GM12878 (cell line): Measurements from ENCODE around the gene SMIM20. TPM values are rescaled to one million over a fixed set of nuclear protein-coding genes. Genes with fewer than 3 reads are reported as not detected.

Experiments used
- ATAC-seq: fragments of 200-7000 bp; cut with Tn5 transposase; 3 replicates; pipeline ENCODE4 v1.9.1; 2020; ENCODE audit warnings: mild to moderate bottlenecking, moderate library complexity
- BruUV-seq: library from RNA; stranded (reverse); fragments of 400-500 nt; replicated peaks from 2 replicates; lab custom pipeline; 2021; lab: Mats Ljungman, UMichigan
- CTCF ChIA-PET: fragments of 300-600 bp; sonication (Branson Sonifier 250); formaldehyde crosslinking; extraction: SDS; loops from one replicate; lab custom pipeline; 2021; ENCODE audit warnings: inconsistent platforms; lab: Yijun Ruan, JAX
- POLR2A ChIA-PET: fragments of 350-600 bp; formaldehyde crosslinking; extraction: SDS; loops from one replicate; lab custom pipeline; 2021; ENCODE audit warnings: inconsistent platforms; lab: Charles Lee
- RAD21 ChIA-PET: fragments of 300-600 bp; sonication (Branson Sonifier 250); formaldehyde crosslinking; loops from one replicate; lab custom pipeline; 2023; ENCODE audit warnings: antibody characterized with exemption; ENCODE audit not compliant: unreplicated experiment; lab: Charles Lee
- SMC1A ChIA-PET: fragments of 300-600 bp; sonication (Branson Sonifier 250); formaldehyde crosslinking; loops from one replicate; lab custom pipeline; 2023; ENCODE audit not compliant: unreplicated experiment, uncharacterized antibody; lab: Charles Lee
- DNase-seq: peaks from one replicate; pipeline ENCODE4 v3.0.0-alpha.2; 2011; ENCODE audit warnings: low read depth, low spot score
- FAIRE-seq: peaks from 3 replicates; lab custom pipeline; 2011; peaks lifted over from hg19 to GRCh38; lab: Jason Lieb, UNC
- H2AFZ ChIP-seq: 2 replicates; pipeline ENCODE4 v1.6.0; 2011; ENCODE audit warnings: low read depth, low read length, control low read depth; ENCODE audit not compliant: control insufficient read depth
- H3K27ac ChIP-seq: 2 replicates; pipeline ENCODE4 v1.5.1; 2011; ENCODE audit warnings: control low read depth; ENCODE audit not compliant: control insufficient read depth, insufficient read depth
- H3K27me3 ChIP-seq, 2 experiments: replicated peaks in 1 of 2; 2 replicates each; pipeline versions ENCODE4 v1.6.0 to v1.6.1; 2011; ENCODE audit warnings: low read length in 1 of 2; ENCODE audit not compliant: control insufficient read depth in 2 of 2, insufficient read depth in 2 of 2
- H3K36me3 ChIP-seq, 2 experiments: 2 replicates each; pipeline ENCODE4 v1.5.1; 2011; ENCODE audit warnings: low read length in 1 of 2; ENCODE audit not compliant: control insufficient read depth in 2 of 2, insufficient read depth in 2 of 2
- H3K4me1 ChIP-seq: 2 replicates; pipeline ENCODE4 v1.6.1; 2011; ENCODE audit warnings: mild to moderate bottlenecking, low read length, moderate library complexity, mixed read lengths; ENCODE audit not compliant: control insufficient read depth, insufficient read depth
- H3K4me2 ChIP-seq: 2 replicates; pipeline ENCODE4 v1.6.0; 2011; ENCODE audit warnings: control low read depth; ENCODE audit not compliant: control insufficient read depth, insufficient read depth
- H3K4me3 ChIP-seq: fragments of 200-600 bp; sonication (generic); 2 replicates; pipeline ENCODE4 v1.5.1; 2016
- H3K79me2 ChIP-seq: 2 replicates; pipeline ENCODE4 v1.6.0; 2011; ENCODE audit warnings: low read length; ENCODE audit not compliant: control insufficient read depth, insufficient read depth
- H3K9ac ChIP-seq: 2 replicates; pipeline ENCODE4 v1.8.0; 2011; ENCODE audit warnings: low read length, control low read depth, mixed read lengths; ENCODE audit not compliant: control insufficient read depth, insufficient read depth
- H3K9me3 ChIP-seq: replicated peaks from 3 replicates; pipeline ENCODE4 v1.5.1; 2011; ENCODE audit warnings: mild to moderate bottlenecking, low read length; ENCODE audit not compliant: control insufficient read depth, insufficient read depth
- H4K20me1 ChIP-seq: 2 replicates; pipeline ENCODE4 v1.6.0; 2011; ENCODE audit not compliant: control insufficient read depth, insufficient read depth
- BCL3 ChIP-seq: IDR thresholded peaks from 2 replicates; pipeline ENCODE4 v1.6.1; 2011; ENCODE audit warnings: borderline replicate concordance, low read depth, mild to moderate bottlenecking, moderate library complexity, low read length; ENCODE audit not compliant: insufficient read depth, poor library complexity, severe bottlenecking
- ELK1 ChIP-seq: IDR thresholded peaks from 2 replicates; pipeline ENCODE4 v1.6.1; 2012; ENCODE audit warnings: low read depth, low read length, improper control_type of control experiment
- MLLT1 ChIP-seq: fragments of 450-650 bp; IDR thresholded peaks from 2 replicates; pipeline ENCODE4 v1.6.1; 2016; ENCODE audit warnings: mild to moderate bottlenecking
- MTA2 ChIP-seq: fragments of 450-650 bp; IDR thresholded peaks from 2 replicates; pipeline ENCODE4 v1.6.1; 2016; ENCODE audit warnings: low read depth, mild to moderate bottlenecking, moderate library complexity
- RB1 ChIP-seq: fragments of 450-650 bp; formaldehyde crosslinking; IDR thresholded peaks from 2 replicates; pipeline ENCODE4 v1.6.1; 2017; ENCODE audit warnings: mild to moderate bottlenecking, borderline replicate concordance
- RBBP5 ChIP-seq: fragments of 200-600 bp; sonication (generic); conservative IDR thresholded peaks from 2 replicates; pipeline ENCODE4 v1.6.1; 2016
- RCOR1 ChIP-seq: conservative IDR thresholded peaks from 2 replicates; pipeline ENCODE4 v1.6.1; 2012; ENCODE audit warnings: low read depth, low read length, improper control_type of control experiment
- SIX5 ChIP-seq: IDR thresholded peaks from 2 replicates; pipeline ENCODE4 v1.6.1; 2011; ENCODE audit warnings: mild to moderate bottlenecking, low read depth, low read length, moderate library complexity; ENCODE audit not compliant: severe bottlenecking
- SKIL ChIP-seq: fragments of 450-650 bp; IDR thresholded peaks from 2 replicates; pipeline ENCODE4 v1.6.1; 2017; ENCODE audit warnings: mild to moderate bottlenecking, low read depth, inconsistent platforms; ENCODE audit not compliant: poor library complexity, severe bottlenecking
- SMARCA5 ChIP-seq: fragments of 450-650 bp; IDR thresholded peaks from 2 replicates; pipeline ENCODE4 v1.6.1; 2017; ENCODE audit warnings: mild to moderate bottlenecking
- SP1 ChIP-seq: IDR thresholded peaks from one replicate; pipeline ENCODE4 v1.6.1; 2011; ENCODE audit warnings: low read depth, low read length
- TCF12 ChIP-seq: IDR thresholded peaks from 2 replicates; pipeline ENCODE4 v1.6.1; 2011; ENCODE audit warnings: low read depth, mild to moderate bottlenecking, low read length
- USF2 ChIP-seq: IDR thresholded peaks from 2 replicates; pipeline ENCODE4 v1.6.1; 2011; ENCODE audit warnings: low read depth, low read length, improper control_type of control experiment, borderline replicate concordance
- WGBS: methylation state at CpG from one replicate; pipeline ENCODE4 v1.1.6; 2016; ENCODE audit warnings: low lambda C conversion rate; ENCODE audit not compliant: insufficient replicate concordance, insufficient coverage; ENCODE audit errors: missing lambda C conversion rate; 5-methylcytosine and 5-hydroxymethylcytosine counted together
- in situ Hi-C: fragments of 300-500 bp; cut with MboI; formaldehyde crosslinking; loops from 9 replicates; pipeline ENCODE4 v1.14.3; 2018; ENCODE audit warnings: mixed read lengths
- intact Hi-C: fragments of 100-400 bp; cut with micrococcal nuclease; formaldehyde crosslinking; loops from one replicate; pipeline ENCODE4 v1.14.2; 2022; ENCODE audit not compliant: unreplicated experiment
- polyA plus RNA-seq, 11 experiments: library from polyadenylated mRNA; depleted of rRNA in 4 of 11; unstranded in 6 of 11; stranded (reverse) in 5 of 11; fragments of >200 nt; fragmentation: Nextera tagmentation in 4 of 11; fragmentation: Illumina TruSeq in 1 of 11; extraction: Ambion mirVana in 4 of 11; extraction: Trizol in 1 of 11; gene quantifications; 1 replicate in 1 of 11; 2 replicates in 10 of 11; pipeline versions ENCODE4 v1.2.1 to v1.2.3, GENCODE V29; 2011 to 2016; ENCODE audit warnings: inconsistent platforms in 2 of 11, missing spikeins in 2 of 11, low read depth in 1 of 11
- total RNA-seq, 4 experiments: library from RNA; depleted of rRNA in 3 of 4; stranded (reverse); fragments of >200 nt in 3 of 4; fragmentation: Illumina TruSeq in 1 of 4; extraction: Trizol in 1 of 4; gene quantifications; 2 replicates each; pipeline versions ENCODE4 v1.2.1 to v1.2.3, GENCODE V29; 2013 to 2021

The SMIM20 gene
- total and polyA plus RNA-seq, 10 of the 15 experiments (the other 5 are each of a cell fraction or from before 2014, with no cell fraction given): 17.3 to 38.0 (median 28.8) TPM

GRCh38 chr4:25976780-25977179 is 62.8 kb downstream of the SMIM20 start (continued):
- TF ChIP-seq BCL3 (no peak), USF2 (no peak), ELK1 (no peak), RCOR1 (no peak)

GRCh38 chr4:25977397-25978170 is 63.6 kb downstream of the SMIM20 start:
- CTCF ChIA-PET: interaction anchor here (1.2 kb wide), 1 partner anchor 10 kb away, joined by 3 read pairs; no protein-coding TSS in a partner anchor
- DNase-seq (no peak), ATAC-seq (no peak), FAIRE-seq (no peak)
- no peak overlapping the region for H3K27ac ChIP-seq
- WGBS: 56% methylated on average over 12 of the region's 12 CpGs
- intact Hi-C loops (no loop called here), in situ Hi-C loops (no loop called here)
- no peak overlapping the region for H3K4me3 ChIP-seq
- no peaks in the 10 kb centered on the region for H3K79me2 ChIP-seq
- H3K9me3 ChIP-seq: no peaks in the 10 kb centered on the region
- no peaks in the 10 kb centered on the region for H3K27me3 ChIP-seq
- H3K4me2 ChIP-seq: no peak overlapping the region
- no peak overlapping the region for H2AFZ ChIP-seq
- no TSS peak for BruUV-seq
- no peaks in the 10 kb centered on the region for H3K36me3 ChIP-seq
- SMC1A ChIA-PET: interaction anchor here (0.8 kb wide), 1 partner anchor 14 kb away, joined by 3 read pairs; no protein-coding TSS in a partner anchor
- RAD21 ChIA-PET: no interaction called here
- H4K20me1 ChIP-seq: no peaks in the 10 kb centered on the region
- no peaks in the 10 kb centered on the region for H3K4me1 ChIP-seq
- POLR2A ChIA-PET: no interaction called here
- H3K9ac ChIP-seq: no peak overlapping the region
- no peak for TF ChIP-seq RB1
- no peak for TF ChIP-seq RBBP5
- no peak for TF ChIP-seq MLLT1
- no peak for TF ChIP-seq TCF12
- no peak for TF ChIP-seq SKIL
- no peak for TF ChIP-seq SIX5
- TF ChIP-seq SMARCA5: no peak
- no peak for TF ChIP-seq SP1
- no peak for TF ChIP-seq MTA2
